ENCODE measurements around the gene RALGAPA2.
A peak's percentile ranks its signal among the peaks of the same experiment; 100 is the strongest.
"Not testable (repeated sequence)": the region's sequence is repeated elsewhere in the genome, so short reads cannot be mapped to it uniquely, and the experiment has no call there.

The RALGAPA2 gene

DNA sequence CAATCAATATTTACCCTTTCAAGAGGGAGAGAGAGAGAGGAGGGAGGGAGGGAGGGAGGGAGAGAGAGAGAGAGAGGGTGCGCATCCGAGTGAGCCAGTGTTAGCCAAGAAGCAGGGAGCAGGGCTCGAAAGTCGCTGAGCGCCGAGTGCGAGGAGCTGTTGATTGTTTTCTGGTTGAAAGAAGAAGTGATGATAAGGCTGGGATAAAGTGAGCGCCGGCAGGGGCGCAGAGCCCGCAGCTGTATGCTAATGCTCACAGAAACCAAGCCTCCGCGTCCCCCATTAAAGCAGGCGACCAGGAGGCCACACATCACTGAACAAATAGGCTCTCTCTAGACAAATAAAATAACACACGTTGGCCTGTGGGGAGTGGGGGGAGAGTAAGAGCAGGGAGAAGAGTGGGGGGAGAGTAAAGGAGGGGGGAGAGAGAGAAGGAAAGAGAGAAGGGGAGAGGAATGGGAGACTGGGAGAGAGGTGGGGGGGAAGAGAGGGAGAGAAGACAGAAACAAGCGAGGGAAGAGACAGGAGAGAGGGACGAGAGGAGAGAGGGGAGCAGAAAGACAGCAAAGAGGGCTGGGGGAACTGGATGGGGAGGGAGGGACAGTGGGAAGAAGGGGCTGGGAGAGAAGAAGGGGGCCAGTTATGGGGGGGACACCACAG lies 349.5 kb downstream of the RALGAPA2 start:
- DNase-seq, result no peak

- DNase-seq, result peak; percentile 54
These were observed 352.0 kb downstream of the RALGAPA2 start for GRCh38 chr20:20360464-20360863.

GRCh38 chr20:20359628-20360027 lies 352.8 kb downstream of the RALGAPA2 start:
- no peak for DNase-seq

- DNase-seq, result no peak
These were observed 353.6 kb downstream of the RALGAPA2 start for GRCh38 chr20:20358801-20359200.

DNA sequence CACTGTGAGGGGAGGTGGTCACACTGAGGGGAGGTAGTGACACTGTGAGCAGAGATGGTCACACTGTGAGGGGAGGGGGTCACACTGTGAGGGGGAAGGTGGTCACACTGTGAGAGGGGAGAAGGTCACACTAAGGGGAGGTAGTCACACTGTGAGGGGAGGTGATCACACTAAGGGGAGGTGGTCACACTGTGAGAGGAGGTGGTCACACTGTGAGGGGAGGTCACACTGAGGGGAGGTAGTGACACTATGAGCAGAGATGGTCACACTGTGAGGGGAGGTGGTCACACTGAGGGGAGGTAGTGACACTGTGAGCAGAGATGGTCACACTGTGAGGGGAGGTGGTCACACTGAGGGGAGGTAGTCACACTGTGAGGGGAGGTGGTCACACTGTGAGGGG lies 356.9 kb downstream of the RALGAPA2 start:
- DNase-seq, result not testable (repeated sequence)

- DNase-seq, result no peak
These were observed 358.9 kb downstream of the RALGAPA2 start for GRCh38 chr20:20353576-20353975.

DNA sequence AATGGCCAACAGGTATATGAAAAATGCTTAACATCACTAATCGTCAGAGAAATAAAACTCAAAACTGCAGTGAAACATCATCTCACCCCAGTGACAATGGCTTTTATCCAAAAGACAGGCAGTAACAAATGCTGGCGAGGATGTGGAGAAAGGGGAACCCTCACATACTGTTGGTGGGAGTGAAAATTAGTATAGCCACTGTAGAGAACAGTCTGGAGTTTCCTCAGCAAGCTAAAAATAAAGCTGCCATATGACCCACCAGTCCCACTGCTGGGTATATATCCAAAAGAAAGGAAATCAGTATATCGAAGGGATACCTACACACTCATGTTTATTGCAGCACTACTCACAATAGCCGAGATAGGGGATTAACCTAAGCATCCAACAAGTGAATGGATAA lies 368.0 kb downstream of the RALGAPA2 start:
- DNase-seq, result no peak

GRCh38 chr20:20343932-20344331 lies 368.5 kb downstream of the RALGAPA2 start:
- DNase-seq, result no peak

All from activated CD4-positive, alpha-beta T cell treated with anti-CD3 and anti-CD28 coated beads, Interleukin-2, amount 50 U/mL, for 16 hours (primary cell).